HG03469 (cell line): ENCODE data around the gene CD300LG.
"Not testable (repeated sequence)": the region's sequence is repeated elsewhere in the genome, so short reads cannot be mapped to it uniquely, and the experiment has no call there.

Experiments
- ATAC-seq: cut with Tn5 transposase; IDR thresholded peaks from one replicate; pipeline ENCODE4 v1.9.1; 2021; ENCODE audit warnings: mild to moderate bottlenecking, moderate library complexity, moderate number of reproducible peaks; ENCODE audit not compliant: unreplicated experiment

Gene CD300LG, protein sequence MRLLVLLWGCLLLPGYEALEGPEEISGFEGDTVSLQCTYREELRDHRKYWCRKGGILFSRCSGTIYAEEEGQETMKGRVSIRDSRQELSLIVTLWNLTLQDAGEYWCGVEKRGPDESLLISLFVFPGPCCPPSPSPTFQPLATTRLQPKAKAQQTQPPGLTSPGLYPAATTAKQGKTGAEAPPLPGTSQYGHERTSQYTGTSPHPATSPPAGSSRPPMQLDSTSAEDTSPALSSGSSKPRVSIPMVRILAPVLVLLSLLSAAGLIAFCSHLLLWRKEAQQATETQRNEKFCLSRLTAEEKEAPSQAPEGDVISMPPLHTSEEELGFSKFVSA

DNA sequence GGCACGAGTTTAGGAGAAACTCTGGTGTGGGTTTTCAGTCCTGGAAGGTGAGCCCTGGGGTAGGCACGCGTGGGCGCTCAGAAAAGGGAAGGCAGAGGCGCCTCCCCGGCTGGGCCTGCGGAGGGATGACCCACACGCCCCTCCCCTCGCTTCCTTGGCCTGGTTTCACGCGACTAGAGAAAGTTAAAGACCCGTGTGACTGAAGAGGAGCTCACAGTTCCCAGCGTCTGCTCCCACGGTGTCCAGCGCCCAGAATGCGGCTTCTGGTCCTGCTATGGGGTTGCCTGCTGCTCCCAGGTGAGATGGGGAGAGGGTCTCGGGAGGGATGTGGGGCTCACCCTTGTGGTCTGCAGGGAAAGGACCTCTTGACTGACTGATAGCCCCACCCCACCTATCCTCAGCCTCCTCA, at the start of gene CD300LG:
Gene CD300LG, plus strand, starts transcription at position 214 of the 409 bp plus-strand sequence. Its CDS starts 41 bp downstream, at position 255.
- no peak for ATAC-seq

DNA sequence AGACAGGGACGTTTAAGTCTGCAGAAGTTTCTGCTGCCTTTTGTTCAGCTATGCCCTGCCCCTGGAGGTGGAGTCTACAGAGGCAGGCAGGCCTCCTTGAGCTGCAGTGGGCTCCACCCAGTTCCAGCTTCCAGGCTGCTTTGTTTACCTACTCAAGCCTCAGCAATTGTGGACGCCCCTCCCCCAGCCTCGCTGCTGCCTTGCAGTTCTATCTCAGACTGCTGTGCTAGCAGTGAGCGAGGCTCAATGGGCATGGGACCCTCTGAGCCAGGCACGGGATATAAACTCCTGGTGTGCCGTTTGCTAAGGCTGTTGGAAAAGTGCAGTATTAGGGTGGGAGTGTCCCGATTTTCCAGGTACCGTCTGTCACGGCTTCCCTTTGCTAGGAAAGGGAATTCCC, 49.0 kb upstream of the CD300LG start:
- ATAC-seq = not testable (repeated sequence)

DNA sequence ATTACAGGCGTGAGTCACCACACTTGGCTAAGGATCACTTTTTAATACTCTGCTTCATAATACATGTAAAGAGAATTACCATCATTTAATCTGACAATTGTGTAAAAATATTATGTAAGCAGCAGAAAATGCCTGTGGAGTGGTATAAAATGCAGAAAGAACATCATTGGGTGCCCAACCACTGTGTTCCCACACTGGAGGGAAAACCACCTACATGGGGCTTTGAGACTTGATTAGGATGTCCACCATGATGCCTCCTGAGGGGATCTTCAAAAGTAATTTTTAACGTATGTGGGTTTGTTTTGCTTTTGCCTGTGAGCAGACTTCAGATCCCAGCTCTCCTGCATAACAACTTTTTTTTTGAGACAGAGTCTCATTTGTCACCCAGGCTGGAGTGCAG, 47.9 kb upstream of the CD300LG start:
- no peak for ATAC-seq

DNA sequence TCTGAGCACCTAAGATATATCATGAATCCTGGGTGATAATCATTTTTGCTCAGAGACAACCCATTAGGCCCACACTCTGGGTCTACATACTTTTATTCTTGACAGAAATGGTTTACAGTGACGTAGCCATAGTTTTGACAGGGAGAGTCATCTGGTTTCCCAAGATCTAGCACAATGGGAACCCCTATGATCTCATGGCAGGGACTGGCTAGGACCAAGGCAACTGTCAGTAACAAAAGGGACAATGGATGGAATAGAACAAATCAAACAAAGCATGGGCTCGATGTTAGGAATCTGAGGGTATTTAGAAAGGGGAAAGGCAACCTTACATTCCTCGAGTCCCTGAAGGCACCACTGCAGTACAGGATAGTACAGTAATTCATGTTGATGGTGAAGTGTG, 46.2 kb upstream of the CD300LG start:
- ATAC-seq = no peak

DNA sequence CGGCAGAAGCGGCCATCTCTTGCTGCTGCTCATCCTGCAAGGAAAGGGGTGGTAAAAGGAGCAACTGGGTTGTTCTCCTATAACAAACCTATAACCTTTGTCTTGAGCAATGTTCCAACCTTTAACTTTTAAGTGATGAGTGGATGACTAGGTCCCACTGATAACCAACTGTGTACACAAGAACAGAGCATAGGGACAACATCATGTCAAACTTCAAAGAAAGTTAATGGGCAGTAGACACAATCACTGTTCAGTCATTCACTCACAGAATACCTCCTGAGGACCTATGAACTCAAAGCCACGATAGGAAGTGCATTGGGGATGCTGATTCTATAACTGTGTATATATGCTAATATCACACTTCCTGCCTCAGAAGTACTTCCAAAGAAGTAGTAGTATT, 45.1 kb upstream of the CD300LG start:
- no peak for ATAC-seq

DNA sequence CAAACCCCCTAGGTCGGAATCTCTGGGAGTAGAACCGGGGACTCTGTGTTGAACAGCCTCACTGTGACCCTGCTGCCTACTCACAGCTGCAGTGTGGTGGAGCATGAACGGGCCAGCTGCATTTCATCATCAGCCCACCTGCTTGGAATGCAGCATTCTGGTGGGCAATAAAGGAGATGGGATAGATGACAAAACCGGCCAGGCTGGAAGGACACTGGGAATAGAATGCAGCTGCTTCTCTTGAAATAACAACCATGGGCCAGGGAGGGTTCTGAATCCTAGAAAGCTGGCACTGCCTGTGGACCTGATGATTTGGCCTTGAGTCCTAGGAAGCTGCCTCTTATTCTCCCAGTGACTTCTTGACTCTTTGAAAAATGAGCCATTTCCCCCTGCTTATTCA, 43.2 kb upstream of the CD300LG start:
- ATAC-seq = no peak

DNA sequence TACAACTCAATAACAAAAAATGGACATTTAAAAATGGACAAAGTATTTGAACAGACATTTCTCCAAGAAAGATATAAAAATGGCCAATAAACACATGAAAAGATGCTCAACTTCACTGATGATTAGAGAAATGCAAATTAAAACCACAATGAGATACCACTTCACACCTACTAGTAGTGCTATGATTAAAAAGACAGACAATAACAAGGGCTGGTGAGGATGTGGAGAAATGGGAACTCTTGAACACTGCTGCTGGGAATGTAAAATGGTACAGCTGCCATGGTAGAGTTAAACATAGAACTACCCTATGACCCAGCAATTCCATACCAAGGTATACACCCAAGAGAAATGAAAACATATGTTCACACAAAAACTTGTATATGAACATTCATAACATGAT, 41.9 kb upstream of the CD300LG start:
- no peak for ATAC-seq

DNA sequence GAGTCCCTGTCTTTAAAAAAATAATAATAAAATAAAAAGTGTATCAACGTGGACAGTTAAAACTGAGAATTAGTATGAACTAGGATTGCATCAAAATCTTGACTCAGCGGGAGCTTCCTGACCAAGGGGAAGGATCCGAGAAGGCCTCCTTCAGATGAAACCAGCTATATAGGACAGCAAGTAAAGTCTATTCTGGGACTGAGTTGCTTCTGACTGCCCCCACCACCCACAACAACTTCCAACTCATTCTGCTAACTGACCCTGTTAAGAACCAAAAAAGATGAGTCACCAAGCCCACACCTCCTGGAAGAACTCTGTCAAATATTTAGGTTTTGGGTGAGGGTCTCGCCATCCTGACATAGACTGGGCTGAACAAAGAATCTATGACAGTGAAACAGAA, 38.9 kb upstream of the CD300LG start:
- no peak for ATAC-seq

DNA sequence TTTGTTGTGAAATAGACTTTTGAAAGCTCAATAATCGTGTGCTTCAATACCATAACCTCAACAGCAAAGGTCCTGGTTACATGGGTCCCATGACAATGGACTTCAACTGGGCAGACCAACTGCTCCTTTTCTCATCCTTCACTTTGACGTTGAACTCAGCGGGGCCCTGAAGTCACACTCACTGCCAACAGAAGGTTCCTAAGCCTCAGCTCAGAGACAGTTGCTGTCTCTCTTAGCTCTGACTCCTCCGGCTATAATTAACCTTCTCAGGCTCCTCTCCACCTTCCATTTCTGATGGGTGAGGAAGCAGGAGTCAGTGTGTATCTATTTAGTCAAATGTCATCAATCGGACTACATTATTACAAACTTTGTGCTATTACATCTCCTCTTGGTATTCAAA, 37.9 kb upstream of the CD300LG start:
- ATAC-seq = no peak

DNA sequence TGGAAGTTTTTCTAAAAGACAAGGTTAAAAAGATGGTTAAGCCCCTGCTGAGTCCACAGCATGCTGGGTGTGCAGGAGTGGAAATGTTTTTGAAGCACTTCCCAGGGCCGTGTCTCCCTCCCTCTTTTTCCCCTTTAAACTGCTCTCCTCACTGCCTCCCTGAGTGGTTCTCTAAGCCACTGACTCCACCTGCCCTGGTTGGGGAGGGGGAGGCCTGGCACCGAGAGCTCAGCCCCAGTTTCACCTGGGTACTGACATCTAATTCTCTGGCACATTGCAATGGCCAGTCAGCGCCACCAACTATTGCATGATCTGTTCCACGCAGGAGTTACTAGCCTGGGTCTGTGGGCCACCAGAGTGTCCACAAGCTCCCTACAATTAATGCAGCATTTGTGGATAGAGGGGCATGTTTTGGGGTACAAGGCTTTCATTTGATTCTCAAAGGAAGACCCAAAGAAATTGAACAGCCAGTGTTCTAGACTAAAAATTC, 36.7 kb upstream of the CD300LG start:
- ATAC-seq = no peak

DNA sequence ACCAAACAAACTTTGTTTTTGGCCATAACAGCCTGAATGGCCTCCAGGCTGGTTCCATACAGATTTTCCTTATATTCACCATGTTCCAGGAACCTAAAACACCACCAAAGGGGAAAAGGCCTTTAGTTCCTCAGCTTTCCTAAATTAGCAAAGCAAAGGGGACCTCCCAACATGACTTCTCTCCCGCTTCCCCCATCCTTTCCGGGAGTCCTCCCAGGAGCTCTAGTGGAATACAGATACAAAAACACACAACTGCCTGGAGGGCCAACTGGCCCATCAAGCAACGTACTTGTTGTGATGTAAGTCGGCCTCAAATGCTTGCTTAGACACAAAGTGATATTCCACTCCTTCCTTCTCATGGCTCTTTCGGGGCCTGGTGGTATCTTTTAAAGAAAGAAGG, 36.2 kb upstream of the CD300LG start:
- no peak for ATAC-seq

DNA sequence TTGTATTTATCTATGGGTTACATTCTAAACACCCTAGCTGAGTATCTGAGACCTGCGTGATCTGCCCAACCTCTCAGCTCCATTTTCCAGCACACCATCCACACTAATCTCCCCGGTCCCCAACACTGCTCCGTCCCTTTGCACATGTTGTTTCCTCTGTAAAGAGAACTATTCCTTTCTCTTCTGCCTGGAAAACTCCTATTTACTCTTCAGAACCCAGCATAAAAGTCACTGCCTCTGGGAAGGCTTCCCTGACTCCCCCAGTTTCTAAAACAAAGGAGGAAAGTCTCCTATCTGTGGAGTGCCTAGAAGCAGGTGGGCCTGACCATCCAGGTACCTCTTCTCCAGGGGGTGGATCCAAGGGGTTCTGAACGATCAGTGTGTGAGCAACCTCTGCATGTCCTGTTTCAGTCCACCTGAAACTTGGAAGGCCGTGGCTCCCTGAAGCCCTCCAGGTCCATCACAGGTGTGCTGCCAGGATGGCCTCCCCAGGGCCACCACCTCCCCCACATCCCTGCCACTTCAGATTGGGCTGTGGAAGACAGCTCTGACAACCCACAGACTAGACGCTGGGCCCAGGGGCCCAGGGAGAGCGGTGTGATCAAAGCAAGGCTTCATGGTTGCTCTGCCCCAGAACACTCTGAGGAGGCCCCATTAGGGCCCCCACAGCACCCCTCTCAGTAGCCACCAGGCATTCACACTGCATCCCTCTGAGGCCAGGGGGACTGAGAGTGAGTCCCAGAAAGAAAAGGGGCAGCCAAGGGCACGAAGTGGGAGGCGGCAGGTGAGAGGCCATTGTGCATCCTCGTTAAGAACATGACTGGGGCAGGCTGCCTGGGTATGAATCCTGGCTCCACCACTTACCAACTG, 34.3 kb upstream of the CD300LG start:
- no peak for ATAC-seq

DNA sequence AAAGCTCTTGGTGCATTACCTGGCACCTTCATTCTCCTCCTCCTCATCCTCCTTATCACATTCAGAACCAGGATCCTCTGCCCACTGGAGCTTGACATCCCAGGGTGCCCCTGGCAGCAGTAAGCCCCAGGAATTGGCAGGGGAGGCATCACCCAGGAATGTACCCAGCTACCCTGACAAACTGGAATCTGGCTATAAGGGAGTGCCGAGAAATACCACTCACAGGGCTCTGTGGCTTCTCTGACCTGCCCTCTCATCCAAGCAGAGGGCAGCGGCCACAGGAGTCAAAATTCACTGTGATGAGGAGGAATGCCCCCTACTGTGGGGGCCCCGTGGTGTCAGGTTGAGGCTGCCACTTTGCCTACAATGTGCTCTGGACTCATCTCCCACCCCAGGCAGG, 33.6 kb upstream of the CD300LG start:
- ATAC-seq = no peak

DNA sequence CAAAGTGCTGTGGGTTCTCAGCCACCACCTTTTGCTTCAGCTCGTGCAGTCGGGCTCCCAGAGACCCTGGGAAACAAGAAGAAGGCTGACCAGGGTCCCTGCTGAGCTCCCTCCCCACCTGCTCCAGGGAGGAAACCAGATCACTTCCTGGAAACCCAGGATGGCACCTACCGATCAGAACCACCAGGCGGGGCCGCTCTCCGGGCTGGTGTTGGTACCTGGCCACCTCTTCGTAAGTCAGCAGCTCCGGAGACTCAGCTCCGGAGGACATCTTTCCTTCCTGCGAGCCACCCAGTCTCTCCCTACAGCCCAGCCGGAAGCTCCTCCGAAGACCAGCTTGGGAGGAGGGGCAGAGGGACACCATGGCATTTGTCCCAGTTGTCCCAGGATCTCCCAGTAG, 33.0 kb upstream of the CD300LG start:
- ATAC-seq = no peak

DNA sequence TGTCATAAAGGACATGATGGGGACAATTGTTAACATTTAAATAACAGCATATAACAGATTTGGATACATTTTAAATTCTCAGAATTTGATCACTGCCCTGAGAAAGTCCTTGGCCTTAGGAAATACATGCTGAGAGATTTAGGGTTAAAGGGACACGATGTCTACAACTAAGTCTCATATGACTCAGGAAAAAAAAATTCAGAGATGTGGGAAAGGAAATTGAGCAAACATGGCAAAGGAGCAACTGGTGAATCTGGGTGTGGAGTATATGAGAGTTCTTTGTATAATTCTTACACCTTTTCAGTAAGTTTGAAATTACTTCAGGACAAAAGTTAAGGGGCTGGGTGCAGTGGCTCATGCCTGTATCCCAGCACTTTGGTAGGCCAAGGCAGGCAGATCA, 32.3 kb upstream of the CD300LG start:
- no peak for ATAC-seq

DNA sequence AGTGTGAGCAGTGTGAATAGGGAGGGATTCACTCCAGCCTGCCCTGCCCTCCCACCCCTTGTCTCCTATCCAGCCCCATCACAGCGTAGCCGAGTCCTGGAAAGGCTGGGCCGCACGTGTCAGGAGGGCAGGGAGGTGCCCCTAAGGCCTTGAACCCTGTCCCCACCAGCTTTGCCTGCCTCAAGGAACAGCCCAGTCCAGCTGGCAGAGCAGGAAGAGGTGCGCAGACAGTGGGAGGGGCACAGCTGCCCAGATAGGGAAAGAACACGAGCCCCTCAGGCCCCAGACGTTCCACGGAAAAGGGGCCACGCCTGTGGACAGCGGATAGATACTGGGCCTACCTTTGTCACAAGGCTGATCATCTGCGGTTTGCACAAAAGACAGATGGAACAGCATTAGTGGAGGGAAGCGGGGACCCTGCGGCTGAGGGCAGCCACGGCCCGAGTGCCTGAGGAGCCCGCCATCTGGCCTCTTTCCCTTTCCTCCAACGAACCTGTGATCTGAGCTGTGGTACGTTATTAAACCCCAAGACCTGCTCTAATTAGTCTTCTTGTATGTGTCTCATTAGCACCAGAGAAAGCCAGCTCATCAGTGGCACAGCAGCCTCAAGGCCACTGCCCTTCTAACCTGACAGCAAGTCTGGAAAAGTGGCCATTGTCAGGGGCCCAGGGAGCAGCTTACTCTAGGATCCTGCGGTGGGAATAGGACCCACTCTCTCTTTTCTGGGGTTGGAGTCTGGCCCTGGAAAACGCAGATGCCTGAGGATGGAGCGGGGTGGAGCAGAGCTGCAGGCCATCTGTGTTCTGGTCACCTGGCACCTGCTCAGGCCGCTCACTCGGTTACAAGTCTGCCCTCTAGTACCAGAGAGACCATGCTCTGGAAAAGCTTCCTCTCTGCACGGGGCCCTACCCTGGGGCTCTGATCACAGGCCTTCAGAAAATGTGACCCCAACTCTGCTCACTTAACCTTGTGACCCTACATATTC, 30.3 kb upstream of the CD300LG start:
- no peak for ATAC-seq

DNA sequence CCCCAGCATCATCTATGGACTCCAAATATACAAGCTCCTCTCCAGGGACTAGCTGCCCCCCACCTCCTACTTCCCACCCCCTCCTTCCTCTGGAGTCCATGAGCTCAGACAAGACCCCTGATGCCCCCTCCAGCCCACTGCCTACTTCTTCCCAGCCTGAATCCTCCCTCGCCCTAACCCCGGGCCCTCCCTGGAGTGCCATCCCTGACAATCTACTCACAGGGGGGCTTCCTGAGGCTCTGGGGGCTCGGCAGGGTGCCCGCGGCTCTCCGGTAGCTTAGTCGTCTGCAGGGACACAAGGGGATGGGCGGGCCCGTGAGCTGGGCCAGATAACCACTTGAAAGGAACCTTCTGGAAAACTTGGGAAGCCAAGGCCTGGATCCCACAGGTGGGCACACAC, 29.1 kb upstream of the CD300LG start:
- no peak for ATAC-seq

DNA sequence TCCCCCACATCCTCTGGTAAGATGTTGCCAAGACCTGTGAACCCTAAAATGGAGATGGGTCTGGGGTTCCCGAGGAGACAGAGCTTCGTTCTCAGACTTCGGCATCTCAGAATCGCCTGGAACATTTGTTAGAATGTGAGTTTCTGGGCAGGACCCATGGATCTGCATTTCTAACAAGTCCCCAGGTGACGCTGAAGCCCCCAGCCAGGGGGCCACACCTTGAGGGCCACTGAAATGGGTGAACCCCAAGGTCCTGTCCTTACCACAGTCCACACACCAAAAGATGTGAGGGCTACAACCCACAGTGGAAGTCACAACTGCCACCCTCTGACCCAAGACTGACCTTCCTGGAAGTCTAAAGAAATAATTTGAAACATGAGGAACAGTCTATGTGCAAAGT, 28.0 kb upstream of the CD300LG start:
- ATAC-seq = no peak

DNA sequence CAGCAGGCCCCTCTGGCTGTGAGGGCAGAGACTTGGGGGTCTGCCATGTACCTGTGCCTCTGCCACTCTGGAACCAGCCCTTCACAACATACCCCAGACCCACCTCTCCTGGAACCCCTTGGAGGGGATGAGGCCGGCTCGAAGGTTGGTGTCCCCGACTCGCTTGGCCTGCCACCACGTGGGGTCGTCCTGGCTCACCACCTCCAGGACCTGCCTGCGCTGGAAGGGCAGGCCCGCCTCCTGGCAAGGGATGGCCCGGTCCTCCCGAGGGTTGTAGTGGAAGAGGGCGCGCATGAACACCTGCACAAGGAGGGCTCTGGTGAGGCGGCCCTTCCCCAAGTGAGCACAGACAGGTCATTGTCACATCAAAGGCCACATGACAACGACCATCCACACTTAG, 26.2 kb upstream of the CD300LG start:
- no peak for ATAC-seq

DNA sequence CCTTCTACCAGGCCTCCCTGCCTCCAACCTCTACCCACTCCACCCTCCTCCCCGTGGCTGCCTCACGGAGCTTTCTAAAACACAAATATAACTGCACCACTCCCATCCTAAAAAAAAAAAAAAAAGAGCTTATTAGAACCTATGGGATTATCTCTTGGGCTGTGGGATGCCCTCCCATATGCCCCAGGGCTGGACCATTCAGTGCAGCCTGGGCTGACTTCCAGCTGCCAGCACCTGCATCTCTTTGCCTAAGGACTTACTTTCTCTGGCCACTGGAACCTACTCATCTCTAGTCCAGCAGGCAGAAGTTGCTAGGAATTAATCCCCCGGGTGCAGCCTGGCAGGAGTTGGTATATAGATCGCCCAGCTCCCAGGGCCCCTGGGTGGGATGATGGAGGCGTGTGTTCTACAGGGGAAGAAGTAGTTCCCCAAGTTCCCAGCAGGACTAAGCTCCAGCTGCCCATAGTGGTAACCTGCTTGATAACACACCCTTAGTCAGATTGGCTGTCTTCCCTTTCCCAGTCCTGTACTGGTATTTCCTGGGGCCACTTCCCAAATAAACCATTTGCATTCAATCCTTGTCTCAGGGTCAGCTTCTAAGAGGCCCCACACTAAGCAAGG, 24.3 kb upstream of the CD300LG start:
- ATAC-seq = no peak
